Upper lobe of right lung (tissue), 1 donor: Measurements from ENCODE around the gene EPB41L4B. TPM values are rescaled to one million over a fixed set of nuclear protein-coding genes. Genes with fewer than 3 reads are reported as not detected.
"Not testable (repeated sequence)": the region's sequence is repeated elsewhere in the genome, so short reads cannot be mapped to it uniquely, and the experiment has no call there.

ENCODE experiments used
- ATAC-seq: fragments of 200-7000 bp; cut with Tn5 transposase; one replicate; pipeline ENCODE4 v1.9.1; 2020; ENCODE audit warnings: mild to moderate bottlenecking, moderate library complexity
- DNase-seq: peaks from one replicate; pipeline ENCODE4 v3.0.0-alpha.2; 2020
- H3K27ac ChIP-seq: fragments of 200-600 bp; one replicate; pipeline ENCODE4 v1.8.0; 2022
- H3K27me3 ChIP-seq: fragments of 200-600 bp; one replicate; pipeline ENCODE4 v1.8.0; 2022; ENCODE audit warnings: mild to moderate bottlenecking
- H3K36me3 ChIP-seq: fragments of 200-600 bp; one replicate; pipeline ENCODE4 v1.8.0; 2022
- H3K4me1 ChIP-seq: fragments of 200-600 bp; one replicate; pipeline ENCODE4 v1.8.0; 2022
- H3K4me3 ChIP-seq: fragments of 200-600 bp; one replicate; pipeline ENCODE4 v1.8.0; 2022; ENCODE audit warnings: mild to moderate bottlenecking
- H3K9me3 ChIP-seq: fragments of 200-600 bp; one replicate; pipeline ENCODE4 v1.8.0; 2022
- intact Hi-C: fragments of 100-400 bp; cut with DNase I; formaldehyde crosslinking; loops from one replicate; pipeline ENCODE4 v1.11.0; 2022
- total RNA-seq: library from RNA; stranded (reverse); fragmentation: NEBNext Ultra II Directional; extraction: Animal tissue kit (Norgen Biotek cat#: 25700); gene quantifications from one replicate; pipeline ENCODE4 v1.2.1, GENCODE V29; 2021
- TF ChIP-seq, protein P1 (sequence below): fragments of 200-600 bp; IDR thresholded peaks from one replicate; pipeline ENCODE4 v1.8.0; 2022; ENCODE audit warnings: antibody characterized with exemption
- donor health status: DM: no; HTN: yes; CAD: no; lungs with severe emphysema.

EPB41L4B gene
- total RNA-seq, 1 donor from 2014 or later = 10.1 TPM

DNA sequence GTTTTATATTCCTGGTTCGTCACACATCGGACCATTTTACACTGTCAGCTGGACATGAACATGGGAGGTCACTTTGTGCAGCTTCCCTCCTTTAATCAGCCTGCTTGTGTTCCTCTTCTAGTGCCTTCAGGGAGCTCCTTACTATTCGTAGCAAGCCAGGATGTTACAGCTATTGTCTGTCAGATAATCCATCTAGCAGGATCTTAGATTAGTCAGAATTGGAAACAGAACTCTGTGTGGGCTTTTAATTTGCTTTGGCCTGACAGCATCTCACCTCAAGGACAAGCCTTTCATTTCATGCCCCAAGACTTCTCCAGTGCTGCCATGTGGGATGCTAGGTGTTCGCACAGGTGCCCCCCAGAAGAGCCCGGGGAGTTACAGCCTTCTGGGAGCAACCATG lies 30.2 kb upstream of the EPB41L4B start:
- H3K4me1 ChIP-seq = no peaks in the 10 kb centered on the region
- no peaks in the 10 kb centered on the region for H3K9me3 ChIP-seq
- TF ChIP-seq, protein P1, sequence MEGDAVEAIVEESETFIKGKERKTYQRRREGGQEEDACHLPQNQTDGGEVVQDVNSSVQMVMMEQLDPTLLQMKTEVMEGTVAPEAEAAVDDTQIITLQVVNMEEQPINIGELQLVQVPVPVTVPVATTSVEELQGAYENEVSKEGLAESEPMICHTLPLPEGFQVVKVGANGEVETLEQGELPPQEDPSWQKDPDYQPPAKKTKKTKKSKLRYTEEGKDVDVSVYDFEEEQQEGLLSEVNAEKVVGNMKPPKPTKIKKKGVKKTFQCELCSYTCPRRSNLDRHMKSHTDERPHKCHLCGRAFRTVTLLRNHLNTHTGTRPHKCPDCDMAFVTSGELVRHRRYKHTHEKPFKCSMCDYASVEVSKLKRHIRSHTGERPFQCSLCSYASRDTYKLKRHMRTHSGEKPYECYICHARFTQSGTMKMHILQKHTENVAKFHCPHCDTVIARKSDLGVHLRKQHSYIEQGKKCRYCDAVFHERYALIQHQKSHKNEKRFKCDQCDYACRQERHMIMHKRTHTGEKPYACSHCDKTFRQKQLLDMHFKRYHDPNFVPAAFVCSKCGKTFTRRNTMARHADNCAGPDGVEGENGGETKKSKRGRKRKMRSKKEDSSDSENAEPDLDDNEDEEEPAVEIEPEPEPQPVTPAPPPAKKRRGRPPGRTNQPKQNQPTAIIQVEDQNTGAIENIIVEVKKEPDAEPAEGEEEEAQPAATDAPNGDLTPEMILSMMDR = no peak
- H3K27ac ChIP-seq = no peak overlapping the region
- intact Hi-C loops = no loop called here
- no peak overlapping the region for H3K4me3 ChIP-seq
- no peaks in the 10 kb centered on the region for H3K27me3 ChIP-seq
- no peak for ATAC-seq
- DNase-seq = no peak
- no peaks in the 10 kb centered on the region for H3K36me3 ChIP-seq

DNA sequence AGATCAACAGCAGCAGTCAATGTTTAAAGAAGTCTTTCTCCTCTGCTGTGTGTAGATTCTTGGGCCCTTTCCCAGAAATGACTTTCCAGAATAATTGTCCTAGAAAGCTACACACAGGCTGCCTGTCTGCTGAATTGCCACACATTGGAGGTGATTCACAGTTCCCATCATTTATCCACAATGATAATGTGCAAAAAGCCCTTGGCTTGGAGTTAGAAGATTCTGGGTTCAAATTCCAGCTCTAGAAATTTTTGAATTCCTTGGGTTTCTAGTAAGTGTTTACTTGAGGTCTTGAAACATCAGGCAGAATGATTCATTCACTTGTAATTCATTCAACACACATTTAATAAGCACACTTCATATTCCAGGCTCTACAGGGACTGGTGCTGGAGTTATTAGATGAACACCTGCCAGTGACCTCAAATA lies 28.6 kb upstream of the EPB41L4B start:
- TF ChIP-seq, protein P1 = no peak
- no peaks in the 10 kb centered on the region for H3K4me1 ChIP-seq
- no peak overlapping the region for H3K4me3 ChIP-seq
- H3K27ac ChIP-seq = no peak overlapping the region
- no peak for DNase-seq
- H3K27me3 ChIP-seq = no peaks in the 10 kb centered on the region
- intact Hi-C loops = no loop called here
- H3K9me3 ChIP-seq = no peaks in the 10 kb centered on the region
- ATAC-seq = peak; percentile 60
- no peaks in the 10 kb centered on the region for H3K36me3 ChIP-seq

DNA sequence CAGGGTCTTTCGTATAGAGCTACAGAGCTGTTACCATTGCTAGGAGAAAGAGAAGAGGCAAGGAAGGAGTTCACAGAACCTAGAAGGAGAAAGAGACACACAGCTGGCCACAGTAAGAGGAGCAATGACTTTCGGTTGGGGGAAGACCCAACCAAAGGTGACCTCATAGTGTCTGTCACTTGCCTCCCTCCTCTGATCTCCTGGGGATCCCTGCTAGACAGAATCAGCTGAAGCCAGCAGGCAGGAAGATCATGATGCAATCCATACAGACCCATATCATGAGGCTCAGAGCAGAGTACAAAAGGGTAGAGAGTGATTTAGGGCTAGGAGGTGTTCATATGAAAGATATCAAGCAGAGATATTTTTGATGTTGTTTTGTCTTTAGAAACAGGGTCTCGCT lies 26.0 kb upstream of the EPB41L4B start:
- H3K36me3 ChIP-seq = no peaks in the 10 kb centered on the region
- H3K4me3 ChIP-seq = no peak overlapping the region
- intact Hi-C loops = no loop called here
- ATAC-seq (no peak), DNase-seq (no peak)
- H3K9me3 ChIP-seq = no peaks in the 10 kb centered on the region
- TF ChIP-seq, protein P1 = no peak
- no peak overlapping the region for H3K27ac ChIP-seq
- H3K27me3 ChIP-seq = no peaks in the 10 kb centered on the region
- no peaks in the 10 kb centered on the region for H3K4me1 ChIP-seq

DNA sequence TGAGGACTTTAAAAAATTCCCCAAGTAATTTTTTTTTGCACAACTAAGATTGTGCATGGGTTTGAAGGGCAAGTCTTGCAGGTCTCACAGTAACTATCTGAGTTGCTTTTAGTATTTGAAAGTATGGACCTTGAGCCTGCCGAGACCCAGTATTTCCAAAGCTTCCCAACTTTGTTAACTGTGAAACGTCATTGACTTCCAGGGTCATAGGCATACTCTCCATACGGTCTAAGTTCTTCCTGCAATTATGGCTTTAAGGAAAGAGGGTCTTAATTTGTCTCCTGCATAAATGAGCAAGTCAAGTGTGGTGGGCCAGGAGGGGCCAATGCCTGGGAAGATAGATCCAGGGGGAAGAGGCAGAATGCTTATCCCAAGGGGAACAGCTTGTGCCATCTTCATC lies 24.0 kb upstream of the EPB41L4B start:
- Histone ChIP-seq H3K4me1 (no peaks in the 10 kb centered on the region), H3K27ac (peak overlapping the region; percentile 47), H3K9me3 (no peaks in the 10 kb centered on the region), H3K36me3 (no peaks in the 10 kb centered on the region), H3K27me3 (no peaks in the 10 kb centered on the region), H3K4me3 (no peak overlapping the region)
- ATAC-seq (no peak), DNase-seq (no peak)
- TF ChIP-seq, protein P1 = no peak
- intact Hi-C loops = no loop called here

DNA sequence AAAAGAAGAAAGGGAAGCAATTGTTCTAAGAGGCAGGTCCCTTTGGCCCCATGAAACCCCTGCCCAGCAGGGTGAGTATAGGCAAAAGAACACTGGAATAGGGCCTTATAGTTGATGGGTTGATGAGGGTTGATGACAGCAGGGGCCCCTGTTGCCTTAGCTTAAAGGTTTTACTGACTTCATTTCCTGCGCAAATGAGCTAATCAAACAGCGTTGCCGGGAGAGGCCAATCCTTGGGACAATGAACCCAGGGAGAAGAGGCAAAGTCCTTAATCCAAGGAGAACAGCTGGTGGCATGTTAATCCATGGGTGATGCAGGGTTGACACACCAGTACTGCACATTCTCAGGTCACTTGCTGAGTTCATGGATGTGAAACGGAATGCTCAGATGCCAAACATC lies 22.0 kb upstream of the EPB41L4B start:
- TF ChIP-seq, protein P1 = no peak
- intact Hi-C loops = no loop called here
- Histone ChIP-seq H3K4me1 (no peaks in the 10 kb centered on the region), H3K36me3 (no peaks in the 10 kb centered on the region), H3K27ac (no peak overlapping the region), H3K27me3 (no peaks in the 10 kb centered on the region), H3K4me3 (no peak overlapping the region), H3K9me3 (no peaks in the 10 kb centered on the region)
- DNase-seq = no peak
- ATAC-seq = no peak

DNA sequence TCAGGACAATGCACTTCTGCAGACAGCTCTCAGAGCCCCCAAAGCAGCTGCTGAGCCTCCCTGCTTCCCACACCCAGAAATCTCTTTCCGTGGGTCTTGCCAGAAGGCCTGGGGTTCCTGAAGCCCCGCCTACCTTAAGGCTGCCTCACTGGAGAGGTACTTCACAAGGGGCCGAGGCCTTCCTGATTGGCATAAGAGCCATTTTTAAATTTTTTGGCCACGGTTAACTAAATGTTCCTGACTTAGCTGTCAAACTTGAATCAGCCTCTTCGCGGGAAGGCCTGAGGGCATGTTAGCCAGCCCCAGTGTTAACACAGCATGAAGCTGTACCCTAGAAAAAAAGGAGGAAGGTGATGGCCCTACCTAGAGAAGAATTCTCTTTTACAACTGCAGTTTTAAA lies 20.7 kb upstream of the EPB41L4B start:
- no peaks in the 10 kb centered on the region for H3K27me3 ChIP-seq
- H3K27ac ChIP-seq = no peak overlapping the region
- DNase-seq = peak; percentile 76
- H3K4me1 ChIP-seq = no peaks in the 10 kb centered on the region
- H3K36me3 ChIP-seq = no peaks in the 10 kb centered on the region
- no peaks in the 10 kb centered on the region for H3K9me3 ChIP-seq
- TF ChIP-seq, protein P1 = no peak
- intact Hi-C loops = no loop called here
- peak; percentile 81 for ATAC-seq
- no peak overlapping the region for H3K4me3 ChIP-seq

DNA sequence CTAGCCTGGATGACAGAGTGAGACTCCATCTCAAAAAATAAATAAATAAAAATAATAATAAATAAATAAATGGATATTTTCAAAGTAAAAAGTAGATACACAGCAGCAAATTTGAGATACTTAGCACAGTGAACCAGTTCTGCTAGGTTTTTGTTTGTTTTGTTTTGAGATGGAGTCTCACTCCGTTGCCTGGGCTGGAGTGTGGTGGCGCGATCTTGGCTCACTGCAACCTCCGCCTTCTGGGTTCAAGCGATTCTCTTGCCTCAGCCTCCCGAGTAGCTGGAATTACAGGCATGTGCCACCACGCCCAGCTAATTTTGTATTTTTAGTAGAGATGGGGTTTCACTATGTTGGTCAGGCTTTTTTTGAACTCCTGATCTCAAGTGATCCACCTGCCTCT lies 20.1 kb upstream of the EPB41L4B start:
- H3K27me3 ChIP-seq, DNase-seq, H3K9me3 ChIP-seq, ATAC-seq, intact Hi-C loops, H3K36me3 ChIP-seq, H3K4me3 ChIP-seq, H3K27ac ChIP-seq, H3K4me1 ChIP-seq: not testable (repeated sequence)
